ENCODE results near the gene NIPSNAP3A.

Gene NIPSNAP3A

DNA sequence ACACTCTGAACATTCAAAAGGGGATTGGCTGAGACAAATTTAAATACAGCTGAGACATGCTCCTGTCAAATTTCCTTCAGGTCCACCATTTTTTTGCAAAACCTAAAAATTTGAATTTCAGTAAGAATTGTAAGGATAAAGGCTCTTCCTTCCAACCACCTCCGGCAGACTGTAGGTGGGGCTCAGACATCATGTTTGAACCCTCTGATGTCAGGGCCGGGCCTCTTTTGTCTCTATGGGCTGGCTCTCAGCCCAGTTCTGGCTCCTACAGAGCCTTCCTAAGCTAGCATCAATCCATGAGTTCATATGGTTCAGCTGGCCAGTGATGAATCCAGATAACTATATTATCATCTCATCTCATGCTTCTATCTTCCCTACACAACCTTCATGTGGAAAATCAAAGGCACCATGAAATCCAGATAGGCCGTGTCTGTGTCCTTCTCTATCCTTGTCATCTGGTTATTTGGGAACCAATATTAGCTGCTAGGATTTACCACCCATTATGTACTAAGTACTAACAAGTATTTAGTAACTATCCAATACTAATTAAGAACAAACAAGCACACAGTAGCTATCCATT is 60.6 kb downstream of the NIPSNAP3A start:
- peak; percentile 46 for DNase-seq (ENCODE audit: low read depth)
